ENCODE measurements around the gene GCNT2.

DNA sequence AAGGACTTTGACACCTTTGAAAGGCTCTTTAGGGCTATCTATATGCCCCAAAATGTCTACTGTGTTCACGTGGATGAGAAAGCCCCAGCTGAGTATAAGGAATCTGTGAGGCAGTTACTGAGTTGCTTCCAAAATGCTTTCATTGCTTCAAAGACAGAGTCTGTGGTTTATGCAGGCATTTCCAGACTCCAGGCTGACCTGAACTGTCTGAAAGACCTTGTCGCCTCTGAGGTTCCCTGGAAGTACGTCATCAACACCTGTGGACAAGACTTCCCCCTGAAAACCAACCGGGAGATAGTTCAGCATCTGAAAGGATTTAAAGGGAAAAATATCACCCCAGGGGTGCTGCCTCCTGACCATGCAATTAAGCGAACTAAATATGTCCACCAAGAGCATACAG, 65.2 kb downstream of the GCNT2 start:
- TF ChIP-seq RAD21 (IDR thresholded peaks at IDR 0.05 in 1 of 2, conservative IDR thresholded peaks at IDR 0.05 in 1 of 2; ENCODE audit: low read depth in 2 of 2, low read length in 2 of 2) (no peak), POLR2A (IDR thresholded peaks at IDR 0.05; ENCODE audit: control extremely low read depth in 1 of 2, low read depth in 2 of 2, low read length in 2 of 2) (no peak), BCL11A (IDR thresholded peaks at IDR 0.05; ENCODE audit: low read depth in 2 of 2, low read length in 2 of 2) (no peak), EZH2 (IDR thresholded peaks at IDR 0.05; ENCODE audit: low read depth, low read length, severe bottlenecking) (no peak), ASH2L (IDR thresholded peaks at IDR 0.05; ENCODE audit: low read length) (no peak), YY1 (IDR thresholded peaks at IDR 0.05; ENCODE audit: low read depth, low read length) (no peak), GTF2F1 (IDR thresholded peaks at IDR 0.05; ENCODE audit: borderline replicate concordance, low read depth, low read length) (no peak), JUND (IDR thresholded peaks at IDR 0.05; ENCODE audit: low read length) (no peak), KDM4A (IDR thresholded peaks at IDR 0.05; ENCODE audit: low read depth, low read length, severe bottlenecking) (no peak), CTCF (IDR thresholded peaks at IDR 0.05; ENCODE audit: control extremely low read depth in 1 of 3, insufficient read depth in 1 of 3, low read depth in 1 of 3, low read length in 3 of 3) (no peak), RXRA (IDR thresholded peaks at IDR 0.05; ENCODE audit: insufficient read depth, low read depth, low read length) (no peak)
